Neural cell (in vitro differentiated cells): ENCODE results near the gene GPR26.

Experiments
- EP300 ChIP-seq: fragments of 450-650 bp; conservative IDR thresholded peaks from 2 replicates; pipeline ENCODE4 v1.6.1; 2014; ENCODE audit warnings: antibody characterized with exemption, mild to moderate bottlenecking, moderate library complexity; ENCODE audit not compliant: poor library complexity, severe bottlenecking
- EZH2 ChIP-seq: fragments of 200-600, 300-800 bp; shearing (Covaris generic), sonication (generic); IDR thresholded peaks from 2 replicates; pipeline ENCODE4 v1.6.1; 2014; ENCODE audit warnings: antibody characterized with exemption, low read length, borderline replicate concordance, mild to moderate bottlenecking; ENCODE audit not compliant: insufficient read depth, poor library complexity, severe bottlenecking
- MXI1 ChIP-seq: fragments of 450-650 bp; conservative IDR thresholded peaks from 2 replicates; pipeline ENCODE4 v1.6.1; 2014; ENCODE audit warnings: antibody characterized with exemption, mild to moderate bottlenecking; ENCODE audit not compliant: poor library complexity, severe bottlenecking
- POLR2AphosphoS5 ChIP-seq: IDR thresholded peaks from 2 replicates; pipeline ENCODE4 v1.6.1; 2012
- RAD21 ChIP-seq: fragments of 450-650 bp; conservative IDR thresholded peaks from 2 replicates; pipeline ENCODE4 v1.6.1; 2014; ENCODE audit warnings: antibody characterized with exemption, mild to moderate bottlenecking, moderate library complexity
- TAF1 ChIP-seq: IDR thresholded peaks from 2 replicates; pipeline ENCODE4 v1.6.1; 2012; ENCODE audit warnings: low read depth
- TF ChIP-seq, protein P1 (sequence below): fragments of 450-650 bp; IDR thresholded peaks from 2 replicates; pipeline ENCODE4 v1.5.1; 2014; ENCODE audit warnings: antibody characterized with exemption, mild to moderate bottlenecking, moderate library complexity; ENCODE audit not compliant: poor library complexity, severe bottlenecking
- TF ChIP-seq, protein P2 (sequence below): IDR thresholded peaks from 2 replicates; pipeline ENCODE4 v1.6.1; 2012; ENCODE audit warnings: borderline replicate concordance

DNA sequence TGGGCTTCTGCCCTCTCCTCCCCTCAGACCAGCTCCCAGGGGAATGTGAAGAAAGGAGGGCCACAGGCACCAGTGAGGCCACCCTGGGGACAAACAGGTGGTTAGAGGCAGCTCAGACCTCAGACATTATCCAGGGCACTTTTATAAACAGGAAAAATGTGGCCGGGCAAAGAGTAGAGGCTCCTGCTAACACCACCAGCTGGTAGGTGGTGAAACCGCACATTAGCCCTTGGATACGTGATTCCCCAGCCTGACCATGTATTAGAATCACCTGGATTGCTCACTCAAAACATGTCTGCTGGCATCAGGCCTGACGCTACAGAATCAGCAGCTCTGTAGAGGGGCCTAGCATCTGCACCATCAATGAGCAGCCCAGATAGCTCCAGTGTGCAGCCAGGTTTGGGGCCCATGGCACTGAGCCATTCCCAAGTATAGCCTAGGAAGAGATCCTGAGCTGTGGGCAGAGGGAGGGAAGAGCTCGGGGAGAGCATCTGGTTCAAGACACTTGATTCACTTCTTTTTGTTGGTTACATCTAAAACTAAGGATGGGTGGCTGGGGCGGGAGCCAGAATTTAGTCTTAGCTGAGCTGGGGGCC, 37.1 kb downstream of the GPR26 start:
- TF ChIP-seq, protein P1, sequence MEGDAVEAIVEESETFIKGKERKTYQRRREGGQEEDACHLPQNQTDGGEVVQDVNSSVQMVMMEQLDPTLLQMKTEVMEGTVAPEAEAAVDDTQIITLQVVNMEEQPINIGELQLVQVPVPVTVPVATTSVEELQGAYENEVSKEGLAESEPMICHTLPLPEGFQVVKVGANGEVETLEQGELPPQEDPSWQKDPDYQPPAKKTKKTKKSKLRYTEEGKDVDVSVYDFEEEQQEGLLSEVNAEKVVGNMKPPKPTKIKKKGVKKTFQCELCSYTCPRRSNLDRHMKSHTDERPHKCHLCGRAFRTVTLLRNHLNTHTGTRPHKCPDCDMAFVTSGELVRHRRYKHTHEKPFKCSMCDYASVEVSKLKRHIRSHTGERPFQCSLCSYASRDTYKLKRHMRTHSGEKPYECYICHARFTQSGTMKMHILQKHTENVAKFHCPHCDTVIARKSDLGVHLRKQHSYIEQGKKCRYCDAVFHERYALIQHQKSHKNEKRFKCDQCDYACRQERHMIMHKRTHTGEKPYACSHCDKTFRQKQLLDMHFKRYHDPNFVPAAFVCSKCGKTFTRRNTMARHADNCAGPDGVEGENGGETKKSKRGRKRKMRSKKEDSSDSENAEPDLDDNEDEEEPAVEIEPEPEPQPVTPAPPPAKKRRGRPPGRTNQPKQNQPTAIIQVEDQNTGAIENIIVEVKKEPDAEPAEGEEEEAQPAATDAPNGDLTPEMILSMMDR: no peak
- no peak for TF ChIP-seq RAD21
- no peak for TF ChIP-seq MXI1
- no peak for TF ChIP-seq EZH2
- TF ChIP-seq, protein P2, sequence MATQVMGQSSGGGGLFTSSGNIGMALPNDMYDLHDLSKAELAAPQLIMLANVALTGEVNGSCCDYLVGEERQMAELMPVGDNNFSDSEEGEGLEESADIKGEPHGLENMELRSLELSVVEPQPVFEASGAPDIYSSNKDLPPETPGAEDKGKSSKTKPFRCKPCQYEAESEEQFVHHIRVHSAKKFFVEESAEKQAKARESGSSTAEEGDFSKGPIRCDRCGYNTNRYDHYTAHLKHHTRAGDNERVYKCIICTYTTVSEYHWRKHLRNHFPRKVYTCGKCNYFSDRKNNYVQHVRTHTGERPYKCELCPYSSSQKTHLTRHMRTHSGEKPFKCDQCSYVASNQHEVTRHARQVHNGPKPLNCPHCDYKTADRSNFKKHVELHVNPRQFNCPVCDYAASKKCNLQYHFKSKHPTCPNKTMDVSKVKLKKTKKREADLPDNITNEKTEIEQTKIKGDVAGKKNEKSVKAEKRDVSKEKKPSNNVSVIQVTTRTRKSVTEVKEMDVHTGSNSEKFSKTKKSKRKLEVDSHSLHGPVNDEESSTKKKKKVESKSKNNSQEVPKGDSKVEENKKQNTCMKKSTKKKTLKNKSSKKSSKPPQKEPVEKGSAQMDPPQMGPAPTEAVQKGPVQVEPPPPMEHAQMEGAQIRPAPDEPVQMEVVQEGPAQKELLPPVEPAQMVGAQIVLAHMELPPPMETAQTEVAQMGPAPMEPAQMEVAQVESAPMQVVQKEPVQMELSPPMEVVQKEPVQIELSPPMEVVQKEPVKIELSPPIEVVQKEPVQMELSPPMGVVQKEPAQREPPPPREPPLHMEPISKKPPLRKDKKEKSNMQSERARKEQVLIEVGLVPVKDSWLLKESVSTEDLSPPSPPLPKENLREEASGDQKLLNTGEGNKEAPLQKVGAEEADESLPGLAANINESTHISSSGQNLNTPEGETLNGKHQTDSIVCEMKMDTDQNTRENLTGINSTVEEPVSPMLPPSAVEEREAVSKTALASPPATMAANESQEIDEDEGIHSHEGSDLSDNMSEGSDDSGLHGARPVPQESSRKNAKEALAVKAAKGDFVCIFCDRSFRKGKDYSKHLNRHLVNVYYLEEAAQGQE: no peak
- TF ChIP-seq EP300: no peak
- no peak for TF ChIP-seq POLR2AphosphoS5
- TF ChIP-seq TAF1: no peak
